Astrocyte of the spinal cord (primary cell): ENCODE data around the gene UPF1.

ENCODE experiments used
- DNase-seq: peaks from one replicate; pipeline ENCODE4 v3.0.0; 2011; ENCODE audit warnings: low read depth, low spot score
- H3K4me3 ChIP-seq: 2 replicates; pipeline ENCODE4 v1.5.1; 2011; ENCODE audit warnings: low read depth, mild to moderate bottlenecking, low read length, moderate library complexity
- CTCF ChIP-seq: IDR thresholded peaks from 2 replicates; pipeline ENCODE4 v1.5.1; 2012; ENCODE audit warnings: low read depth, mild to moderate bottlenecking, low read length, inconsistent platforms
- in situ Hi-C: cut with HindIII; loops from 2 replicates; pipeline ENCODE4 v1.10.0; 2017; ENCODE audit warnings: low sequenced_read_pairs

Gene UPF1

DNA sequence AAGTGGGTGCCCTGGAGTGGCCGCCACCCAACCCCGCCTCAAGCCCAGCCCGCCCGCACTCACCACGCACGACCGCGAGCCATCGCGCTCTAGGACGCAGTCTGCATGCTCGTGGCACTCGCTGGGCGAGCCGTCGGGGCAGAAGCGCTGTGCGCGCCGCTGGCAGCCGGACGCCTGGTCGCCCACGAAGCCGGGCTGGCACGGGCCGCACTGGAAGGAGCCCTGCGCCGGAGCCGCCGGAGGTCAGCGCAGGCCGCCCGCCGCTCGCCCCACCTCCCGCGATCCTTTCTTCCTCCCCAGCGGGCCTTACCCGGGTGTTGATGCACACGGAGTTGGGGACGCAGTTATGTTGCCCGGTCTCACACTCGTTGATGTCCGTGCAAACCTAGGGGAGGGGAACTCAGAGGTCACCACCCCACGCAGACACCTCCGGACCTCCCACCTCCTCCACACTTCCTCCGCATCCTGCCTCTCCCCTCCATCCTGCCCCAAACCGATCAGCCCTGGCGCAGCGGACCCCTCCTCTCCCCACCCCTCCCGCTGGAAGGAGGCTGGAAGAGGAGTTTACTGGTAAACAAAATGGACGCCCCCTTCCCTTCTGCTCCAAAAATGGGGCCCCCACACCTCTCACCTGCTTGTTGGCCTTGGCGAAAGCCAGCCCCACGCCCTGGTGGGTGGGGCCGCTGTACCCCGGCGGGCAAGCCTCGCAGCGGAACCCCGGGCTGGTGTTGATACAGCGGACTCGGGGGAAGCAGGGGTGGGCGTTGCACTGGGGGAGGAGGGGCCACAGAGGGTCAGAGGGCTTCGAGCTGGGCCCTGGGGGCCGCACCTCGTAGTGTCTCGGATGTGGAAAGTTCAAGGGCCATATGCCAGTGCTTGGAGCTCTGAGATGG, 43.0 kb upstream of the UPF1 start:
- no peak for DNase-seq
- in situ Hi-C loops: no loop called here
- no peak overlapping the region for H3K4me3 ChIP-seq

DNA sequence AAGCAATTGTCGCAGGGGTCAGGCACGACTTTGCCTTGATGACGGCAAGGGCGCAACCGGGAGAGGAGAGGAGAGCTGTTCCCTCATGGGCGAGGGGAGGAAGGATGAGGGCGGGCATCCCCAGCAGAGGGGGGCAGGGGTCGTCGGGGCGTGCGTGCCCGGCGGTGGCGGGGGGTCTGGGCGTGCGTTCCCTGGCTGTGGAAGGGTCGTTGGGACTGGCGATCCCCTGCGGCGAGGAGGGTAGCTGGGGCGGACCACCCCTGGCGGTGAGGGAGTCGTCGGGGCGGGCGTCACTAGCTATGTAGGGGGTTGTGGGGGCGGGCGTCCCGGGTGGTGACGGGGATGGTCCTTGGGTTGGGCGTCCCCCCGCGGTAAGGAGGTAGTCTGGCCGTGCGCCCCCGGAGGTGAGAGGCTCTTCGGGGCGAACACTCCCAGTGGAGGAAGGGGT, 42.3 kb upstream of the UPF1 start:
- no peak for TF ChIP-seq CTCF
- H3K4me3 ChIP-seq: no peak overlapping the region
- in situ Hi-C loops: no loop called here
- DNase-seq: no peak

More for the DNA sequence above, 43.0 kb upstream of the UPF1 start:
- TF ChIP-seq CTCF: no peak

DNA sequence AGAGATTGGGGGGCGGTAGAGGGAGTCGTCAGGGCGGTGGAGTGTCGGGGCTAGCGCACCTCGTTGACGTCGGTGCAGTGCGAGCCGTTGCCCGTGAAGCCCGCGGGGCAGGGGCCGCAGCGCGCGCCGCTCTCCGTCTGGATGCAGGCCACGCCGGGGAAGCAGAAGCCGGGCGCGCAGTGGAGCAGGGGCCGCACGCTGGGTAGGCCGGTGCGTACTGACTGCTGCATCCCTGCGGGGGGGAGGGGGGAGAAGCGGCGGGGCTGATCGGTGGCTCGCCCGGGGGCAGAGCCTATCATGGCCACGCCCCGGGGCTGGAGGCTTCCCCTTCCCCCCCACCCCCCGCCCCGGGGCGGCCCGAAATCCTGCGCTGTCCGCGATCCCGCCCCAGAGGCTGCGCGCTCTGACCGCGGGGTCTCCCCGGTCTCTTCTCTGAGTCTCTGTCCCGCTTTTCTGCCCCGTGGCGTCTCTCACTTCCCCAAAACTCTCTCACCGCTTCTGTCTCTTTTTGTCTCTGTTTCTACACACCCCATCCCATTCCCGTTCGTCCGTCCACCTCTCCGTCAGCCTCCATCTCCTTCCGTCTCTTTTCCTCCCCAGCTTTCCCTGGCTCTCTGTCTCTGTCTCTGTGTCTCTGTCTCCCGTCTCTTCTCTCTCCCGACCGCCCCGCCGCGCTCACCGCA, 41.7 kb upstream of the UPF1 start:
- no peak overlapping the region for H3K4me3 ChIP-seq
- in situ Hi-C loops: no loop called here

GRCh38 chr19:18790566-18791314, 41.0 kb upstream of the UPF1 start, which contains the start of gene COMP:
Gene COMP, minus strand, starts transcription at chr19:18791305. Its CDS starts 36 bp downstream, at chr19:18791269.
- H3K4me3 ChIP-seq: no peak within 1 kb of the TSS
- no peak for TF ChIP-seq CTCF

More for the DNA sequence above, 41.7 kb upstream of the UPF1 start:
- no peak for TF ChIP-seq CTCF
- no peak for DNase-seq

GRCh38 chr19:18791315-18791678, 40.5 kb upstream of the UPF1 start:
- TF ChIP-seq CTCF: no peak
- in situ Hi-C loops: no loop called here
- no peak overlapping the region for H3K4me3 ChIP-seq
- no peak for DNase-seq

More at GRCh38 chr19:18790566-18791314, 41.0 kb upstream of the UPF1 start, which contains the start of gene COMP:
- in situ Hi-C loops: no loop called here
- DNase-seq: no peak

DNA sequence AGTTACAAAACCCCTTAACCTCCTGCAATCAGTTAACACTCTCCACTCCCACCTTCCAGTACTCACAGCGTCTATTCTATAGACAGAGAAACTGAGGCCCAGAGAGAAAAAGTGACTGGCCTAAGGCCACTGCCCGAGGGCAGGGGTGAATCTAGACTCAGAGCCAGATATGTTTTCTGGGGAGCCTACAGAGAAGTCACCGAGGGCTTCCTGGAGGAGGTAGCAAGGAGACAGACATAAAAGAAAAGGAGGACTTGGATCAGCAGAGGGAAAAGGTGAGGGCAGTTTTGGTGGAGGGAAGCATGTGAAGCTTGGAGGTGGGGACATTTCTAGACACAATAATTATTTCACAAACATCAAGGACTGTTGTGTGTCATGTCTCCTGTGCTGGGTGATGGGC, 39.1 kb upstream of the UPF1 start:
- in situ Hi-C loops: no loop called here

More for the DNA sequence above, 39.1 kb upstream of the UPF1 start:
- no peak for TF ChIP-seq CTCF
- no peak for DNase-seq
- no peak overlapping the region for H3K4me3 ChIP-seq
